Large intestine (tissue), 3 donors: Measurements from ENCODE around the gene LHFPL6. TPM values are rescaled to one million over a fixed set of nuclear protein-coding genes. Genes with fewer than 3 reads are reported as not detected.

Source experiments
- DNase-seq, 2 donors: peaks; one replicate each; pipeline versions ENCODE4 v3.0.0 to v3.0.0-alpha.2; 2013
- H3K27ac ChIP-seq: one replicate; pipeline ENCODE4 v1.5.1; 2013; ENCODE audit warnings: low read length
- H3K27me3 ChIP-seq: 2 replicates; pipeline ENCODE4 v1.6.1; 2013; ENCODE audit warnings: low read length; ENCODE audit not compliant: control insufficient read depth, insufficient read depth
- H3K36me3 ChIP-seq: 2 replicates; pipeline ENCODE4 v1.6.1; 2013; ENCODE audit warnings: low read length; ENCODE audit not compliant: control insufficient read depth, insufficient read depth
- H3K4me1 ChIP-seq: one replicate; pipeline ENCODE4 v1.6.1; 2013; ENCODE audit warnings: low read length; ENCODE audit not compliant: control insufficient read depth, insufficient read depth
- H3K4me3 ChIP-seq: one replicate; pipeline ENCODE4 v1.5.1; 2013; ENCODE audit warnings: low read length
- H3K9me3 ChIP-seq: one replicate; pipeline ENCODE4 v1.6.1; 2013; ENCODE audit warnings: mild to moderate bottlenecking, low read depth, low read length, moderate library complexity; ENCODE audit not compliant: control insufficient read depth
- WGBS: methylation state at CpG from one replicate; pipeline ENCODE4 v1.1.5; 2013; ENCODE audit warnings: low lambda C conversion rate; ENCODE audit not compliant: insufficient coverage; 5-methylcytosine and 5-hydroxymethylcytosine counted together
- polyA plus RNA-seq: library from polyadenylated mRNA; unstranded; fragments of 120-200 nt; gene quantifications from one replicate; pipeline ENCODE4 v1.2.1, GENCODE V29; 2013

LHFPL6 gene
- polyA plus RNA-seq, 1 donor: 22.6 TPM

DNA sequence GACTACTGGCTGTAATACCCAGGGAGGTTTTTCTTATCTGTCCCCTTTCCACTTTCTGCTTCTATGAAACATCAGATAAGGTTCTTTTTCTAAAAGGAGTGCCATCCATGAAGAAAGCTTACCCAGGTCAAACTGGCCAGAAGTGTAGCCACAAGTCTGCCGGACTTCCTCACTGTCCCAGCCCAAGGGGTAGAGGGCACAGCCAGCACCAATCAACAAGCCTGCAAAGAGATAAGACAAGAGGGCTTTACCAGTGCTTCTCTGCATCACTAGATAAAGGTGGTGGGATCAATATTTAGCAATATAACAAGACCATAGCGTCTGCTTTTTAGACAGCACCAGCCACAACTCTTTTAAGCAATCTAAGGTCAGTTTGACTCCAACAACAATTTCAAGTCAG lies 224.7 kb downstream of the LHFPL6 start:
- Histone ChIP-seq H3K36me3 (no peaks in the 10 kb centered on the region), H3K4me1 (no peaks in the 10 kb centered on the region), H3K4me3 (no peak overlapping the region), H3K27ac (no peak overlapping the region), H3K9me3 (no peaks in the 10 kb centered on the region), H3K27me3 (no peaks in the 10 kb centered on the region)
- DNase-seq: no peak
- no CpG with 5 or more reads among the region's 2 CpGs for WGBS

DNA sequence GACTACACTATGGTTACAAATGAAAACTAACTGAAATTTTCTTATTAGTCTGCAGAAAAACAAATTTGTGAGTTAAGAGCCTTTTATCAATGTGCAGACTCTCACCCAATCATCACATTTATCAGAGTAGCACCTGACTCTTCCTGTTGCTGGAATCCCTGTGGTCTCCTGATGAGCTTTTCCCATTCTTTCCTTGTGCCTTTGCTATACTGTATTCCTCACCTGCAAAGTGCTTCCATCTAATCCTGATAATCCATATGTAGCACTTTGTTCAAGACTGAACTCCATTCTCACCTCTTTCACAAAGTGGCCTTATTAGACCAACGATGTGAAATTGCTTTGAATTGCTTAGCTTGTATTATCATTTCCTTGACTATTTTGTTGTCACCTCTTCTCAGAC lies 225.3 kb downstream of the LHFPL6 start:
- DNase-seq: no peak
- Histone ChIP-seq H3K4me1 (no peaks in the 10 kb centered on the region), H3K4me3 (no peak overlapping the region), H3K36me3 (no peaks in the 10 kb centered on the region), H3K9me3 (no peaks in the 10 kb centered on the region), H3K27ac (no peak overlapping the region), H3K27me3 (no peaks in the 10 kb centered on the region)
- 60% methylated on average over 1 of the region's 1 CpG for WGBS

DNA sequence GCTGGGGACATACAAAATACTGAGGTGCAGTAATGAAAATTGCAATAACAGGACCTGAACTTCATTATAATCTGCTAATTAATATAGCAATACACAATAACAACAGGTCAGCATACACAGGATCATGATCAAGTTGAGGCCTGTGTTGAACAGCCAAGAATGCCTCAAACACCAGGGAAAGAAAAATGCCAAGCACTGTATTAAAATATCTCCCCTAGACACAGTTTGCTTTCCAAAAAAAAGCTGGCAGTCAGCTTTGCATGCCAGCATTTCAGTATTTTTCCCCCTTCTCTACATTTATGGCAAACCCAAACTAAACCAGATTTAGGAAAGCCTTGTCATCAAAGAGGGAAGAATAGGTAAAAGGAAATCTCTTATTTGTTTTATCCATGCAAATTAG lies 226.9 kb downstream of the LHFPL6 start:
- no peaks in the 10 kb centered on the region for H3K4me1 ChIP-seq
- no peak for DNase-seq
- H3K27me3 ChIP-seq: no peaks in the 10 kb centered on the region
- H3K9me3 ChIP-seq: no peaks in the 10 kb centered on the region
- H3K27ac ChIP-seq: no peak overlapping the region
- no peaks in the 10 kb centered on the region for H3K36me3 ChIP-seq
- H3K4me3 ChIP-seq: no peak overlapping the region

DNA sequence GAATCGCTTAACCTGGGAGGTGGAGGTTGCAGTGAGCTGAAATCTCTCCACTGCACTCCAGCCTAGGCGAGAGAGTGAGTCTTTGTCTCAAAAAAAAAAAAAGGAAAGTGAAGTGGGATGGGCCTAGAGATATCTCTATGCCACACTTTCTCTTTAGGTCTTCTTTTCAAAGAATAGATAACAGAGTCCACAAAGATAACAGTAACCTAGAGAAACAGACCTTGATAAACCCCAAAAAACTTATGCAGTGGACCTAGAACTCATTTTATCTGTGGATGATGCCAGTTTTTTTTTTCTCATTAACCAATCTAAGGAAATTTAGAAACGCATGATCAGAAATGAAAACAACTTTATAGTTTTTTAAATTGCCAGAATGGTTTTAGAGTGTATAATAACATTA lies 227.4 kb downstream of the LHFPL6 start:
- H3K27ac ChIP-seq: no peak overlapping the region
- H3K36me3 ChIP-seq: no peaks in the 10 kb centered on the region
- H3K4me1 ChIP-seq: no peaks in the 10 kb centered on the region
- H3K4me3 ChIP-seq: no peak overlapping the region
- no peak for DNase-seq
- H3K9me3 ChIP-seq: no peaks in the 10 kb centered on the region
- no peaks in the 10 kb centered on the region for H3K27me3 ChIP-seq
- no CpG with 5 or more reads among the region's 3 CpGs for WGBS

DNA sequence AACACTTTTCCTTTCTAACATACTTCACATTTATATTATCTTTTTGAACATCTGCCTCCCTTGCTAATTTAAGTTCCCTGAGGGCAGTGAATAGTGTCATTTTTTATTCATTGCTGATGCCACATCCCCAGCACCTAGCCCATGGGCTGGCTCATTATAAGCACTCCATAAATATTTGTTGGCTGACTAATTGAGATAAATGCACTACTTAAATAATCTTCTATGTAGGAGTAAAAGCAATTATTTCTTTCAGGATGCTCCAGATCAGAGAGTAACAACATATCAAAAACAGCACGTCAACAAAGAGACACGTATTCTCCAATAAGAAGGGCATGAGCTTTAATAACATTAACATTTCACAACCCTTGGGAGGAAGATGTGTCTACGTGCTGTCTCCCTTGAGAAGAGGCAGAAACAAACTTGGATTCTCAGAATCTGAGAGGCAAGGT lies 228.2 kb downstream of the LHFPL6 start:
- no peaks in the 10 kb centered on the region for H3K9me3 ChIP-seq
- no peaks in the 10 kb centered on the region for H3K4me1 ChIP-seq
- DNase-seq: no peak
- H3K4me3 ChIP-seq: no peak overlapping the region
- H3K36me3 ChIP-seq: no peaks in the 10 kb centered on the region
- no peaks in the 10 kb centered on the region for H3K27me3 ChIP-seq
- WGBS: no CpG with 5 or more reads among the region's 3 CpGs
- no peak overlapping the region for H3K27ac ChIP-seq

DNA sequence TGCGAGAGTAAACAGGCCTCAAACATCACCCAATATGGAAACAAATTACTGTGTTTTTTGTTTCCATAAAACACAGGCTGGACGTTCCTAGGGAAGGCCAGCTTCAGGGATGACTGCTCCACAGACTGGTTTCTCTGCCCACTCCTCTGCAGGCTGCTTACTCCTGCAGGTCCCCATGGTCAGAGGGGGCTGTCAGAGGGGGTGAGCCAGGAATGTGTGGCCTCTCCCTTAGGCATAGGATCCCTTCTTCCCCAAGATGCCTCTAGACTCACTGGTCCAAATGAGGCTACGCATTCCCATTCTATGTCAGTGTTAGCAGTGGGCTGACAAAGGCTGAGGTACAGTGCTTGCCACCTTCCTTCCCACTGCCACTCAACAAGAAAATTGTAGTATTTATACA lies 229.8 kb downstream of the LHFPL6 start:
- Histone ChIP-seq H3K36me3 (no peaks in the 10 kb centered on the region), H3K9me3 (no peaks in the 10 kb centered on the region), H3K4me1 (no peaks in the 10 kb centered on the region), H3K27ac (no peak overlapping the region), H3K4me3 (no peak overlapping the region), H3K27me3 (no peaks in the 10 kb centered on the region)
- WGBS: no CpG with 5 or more reads among the region's 3 CpGs
- no peak for DNase-seq

DNA sequence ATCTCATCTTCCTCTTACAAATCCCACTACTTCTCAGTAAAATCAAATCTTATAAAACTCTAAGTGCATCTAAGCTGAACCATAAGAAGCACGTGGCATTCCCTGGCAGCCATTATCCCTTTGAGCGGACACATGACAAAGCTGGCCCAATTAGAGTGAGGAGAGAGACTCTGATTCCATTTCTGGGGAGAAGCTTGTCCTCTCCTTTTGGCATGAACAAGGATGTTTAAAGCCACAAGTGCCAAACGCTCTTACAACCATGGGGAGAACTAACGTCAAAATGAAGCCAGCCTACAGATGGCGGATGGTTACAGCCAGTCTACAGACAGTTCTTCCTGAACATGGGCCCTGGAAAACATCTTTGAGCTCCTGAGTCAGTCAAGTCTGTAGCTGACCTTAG lies 231.3 kb downstream of the LHFPL6 start:
- Histone ChIP-seq H3K27me3 (no peaks in the 10 kb centered on the region), H3K4me1 (no peaks in the 10 kb centered on the region), H3K27ac (no peak overlapping the region), H3K4me3 (no peak overlapping the region), H3K36me3 (no peaks in the 10 kb centered on the region), H3K9me3 (no peaks in the 10 kb centered on the region)
- WGBS: no CpG with 5 or more reads among the region's 5 CpGs
- DNase-seq: no peak

DNA sequence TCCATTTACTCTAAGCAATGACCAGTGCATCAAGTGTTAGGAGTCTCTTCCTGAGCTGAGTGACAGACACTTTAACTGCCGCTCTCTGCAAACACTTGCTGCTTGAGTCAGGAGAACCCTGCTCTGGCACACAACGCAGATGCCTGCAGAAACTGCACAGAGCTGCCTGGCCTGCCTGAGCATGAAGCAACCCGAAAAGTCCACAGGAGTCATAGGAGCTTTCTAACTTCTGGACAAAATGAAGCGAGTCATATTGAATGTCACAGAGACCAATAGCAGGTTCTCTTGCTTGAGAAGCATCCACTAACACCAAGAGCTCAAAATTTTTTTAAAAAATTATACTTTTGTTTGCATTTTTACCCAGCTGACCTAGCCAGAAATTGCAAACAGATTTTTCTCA lies 232.4 kb downstream of the LHFPL6 start:
- no peak overlapping the region for H3K27ac ChIP-seq
- no peaks in the 10 kb centered on the region for H3K9me3 ChIP-seq
- H3K27me3 ChIP-seq: no peaks in the 10 kb centered on the region
- no peak overlapping the region for H3K4me3 ChIP-seq
- H3K36me3 ChIP-seq: no peaks in the 10 kb centered on the region
- WGBS: no CpG with 5 or more reads among the region's 4 CpGs
- no peak for DNase-seq
- no peaks in the 10 kb centered on the region for H3K4me1 ChIP-seq

DNA sequence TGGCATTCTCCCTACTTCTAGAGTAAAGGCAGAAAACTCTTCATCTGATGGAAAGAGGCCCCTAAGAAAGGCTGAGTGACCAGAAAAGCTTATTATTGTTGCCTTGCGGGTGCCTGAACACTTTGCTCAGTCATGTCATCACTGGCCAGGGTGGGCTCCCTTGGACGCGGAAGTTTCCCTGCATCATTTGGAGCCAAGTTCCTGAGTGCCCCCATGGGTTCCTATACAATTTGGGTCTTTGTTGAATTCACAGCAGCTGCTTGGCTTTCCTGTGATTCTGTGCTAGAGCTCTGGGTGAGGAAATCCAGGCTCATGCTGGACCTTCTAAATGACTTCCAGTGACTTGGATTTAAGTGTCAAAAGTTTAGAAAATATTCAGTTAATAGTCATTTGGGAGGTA lies 232.9 kb downstream of the LHFPL6 start:
- DNase-seq: no peak
- Histone ChIP-seq H3K9me3 (no peaks in the 10 kb centered on the region), H3K36me3 (no peaks in the 10 kb centered on the region), H3K27ac (no peak overlapping the region), H3K27me3 (no peaks in the 10 kb centered on the region), H3K4me3 (no peak overlapping the region), H3K4me1 (no peaks in the 10 kb centered on the region)
- WGBS: no CpG with 5 or more reads among the region's 3 CpGs

DNA sequence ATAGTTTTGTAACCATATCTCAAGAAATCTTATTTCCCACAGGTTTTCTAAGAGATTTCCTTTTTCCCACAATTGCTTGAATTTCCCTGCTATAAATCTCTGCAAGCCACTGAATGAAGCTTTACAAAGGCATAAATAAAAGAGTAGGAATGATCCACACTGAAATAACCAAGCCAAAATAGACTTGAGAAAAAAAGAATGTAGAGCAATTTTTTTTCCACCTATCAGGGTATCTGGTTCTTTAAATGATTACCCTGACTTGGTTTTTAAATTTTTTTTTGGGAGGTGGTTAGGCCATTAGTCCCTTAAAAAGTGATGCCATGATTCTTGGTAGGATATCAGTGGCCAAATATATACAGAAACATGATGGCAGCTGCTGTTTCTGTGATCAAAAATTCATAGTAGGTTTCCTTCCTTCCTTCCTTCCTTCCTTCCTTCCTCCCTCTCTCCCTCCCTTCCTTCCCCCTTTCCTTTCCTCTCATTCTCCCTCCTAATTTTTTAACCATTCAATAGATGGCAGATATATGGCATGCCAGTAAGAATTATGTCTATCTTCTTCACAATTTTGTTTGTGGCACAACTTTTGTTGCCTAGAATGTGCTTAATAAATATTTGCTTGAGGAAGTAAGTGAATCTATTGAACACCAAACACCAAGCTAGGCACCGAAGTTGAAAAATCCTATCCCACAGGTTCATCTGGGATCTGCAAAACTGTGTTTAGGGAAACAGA lies 233.7 kb downstream of the LHFPL6 start:
- H3K27me3 ChIP-seq: no peaks in the 10 kb centered on the region
- H3K36me3 ChIP-seq: no peaks in the 10 kb centered on the region
- H3K27ac ChIP-seq: no peak overlapping the region
- H3K4me3 ChIP-seq: no peak overlapping the region
- no peaks in the 10 kb centered on the region for H3K9me3 ChIP-seq
- DNase-seq: no peak
- no peaks in the 10 kb centered on the region for H3K4me1 ChIP-seq
- WGBS: no CpG with 5 or more reads among the region's 1 CpG

DNA sequence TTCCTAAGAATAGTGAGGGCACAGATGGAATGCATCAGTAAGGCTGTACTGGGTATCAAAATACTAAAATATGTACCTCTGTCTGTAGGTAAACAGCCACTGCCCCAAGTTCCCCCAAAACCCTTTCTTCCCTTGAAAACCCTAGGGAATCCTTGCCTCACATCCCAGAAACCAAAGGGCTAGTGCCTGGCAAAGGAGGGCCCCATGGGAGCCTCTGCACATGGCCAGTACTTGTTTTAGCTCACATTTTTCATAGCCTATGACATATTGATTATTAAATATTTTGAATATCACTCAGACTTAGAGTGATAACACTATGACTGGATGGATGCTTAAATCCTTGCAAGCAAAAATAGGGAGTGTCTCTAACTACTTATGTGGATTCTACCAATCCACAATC lies 237.1 kb downstream of the LHFPL6 start:
- Histone ChIP-seq H3K4me1 (no peaks in the 10 kb centered on the region), H3K36me3 (no peaks in the 10 kb centered on the region), H3K4me3 (no peak overlapping the region), H3K27ac (no peak overlapping the region), H3K9me3 (no peaks in the 10 kb centered on the region), H3K27me3 (no peaks in the 10 kb centered on the region)
- no peak for DNase-seq
